ENCODE data around the gene SH3BGRL. TPM values are rescaled to one million over a fixed set of nuclear protein-coding genes. Genes with fewer than 3 reads are reported as not detected.

Gene SH3BGRL
- total and polyA plus RNA-seq, 10 of the 15 experiments (the other 5 are each of a cell fraction or from before 2014, with no cell fraction given) = 75.6 to 178 (median 122) TPM

- no peak for TF ChIP-seq REST (IDR thresholded peaks at IDR 0.05; ENCODE audit: low read depth, low read length)
Measured at GRCh38 chrX:81257817-81258216, 55.9 kb downstream of the SH3BGRL start (continued).

DNA sequence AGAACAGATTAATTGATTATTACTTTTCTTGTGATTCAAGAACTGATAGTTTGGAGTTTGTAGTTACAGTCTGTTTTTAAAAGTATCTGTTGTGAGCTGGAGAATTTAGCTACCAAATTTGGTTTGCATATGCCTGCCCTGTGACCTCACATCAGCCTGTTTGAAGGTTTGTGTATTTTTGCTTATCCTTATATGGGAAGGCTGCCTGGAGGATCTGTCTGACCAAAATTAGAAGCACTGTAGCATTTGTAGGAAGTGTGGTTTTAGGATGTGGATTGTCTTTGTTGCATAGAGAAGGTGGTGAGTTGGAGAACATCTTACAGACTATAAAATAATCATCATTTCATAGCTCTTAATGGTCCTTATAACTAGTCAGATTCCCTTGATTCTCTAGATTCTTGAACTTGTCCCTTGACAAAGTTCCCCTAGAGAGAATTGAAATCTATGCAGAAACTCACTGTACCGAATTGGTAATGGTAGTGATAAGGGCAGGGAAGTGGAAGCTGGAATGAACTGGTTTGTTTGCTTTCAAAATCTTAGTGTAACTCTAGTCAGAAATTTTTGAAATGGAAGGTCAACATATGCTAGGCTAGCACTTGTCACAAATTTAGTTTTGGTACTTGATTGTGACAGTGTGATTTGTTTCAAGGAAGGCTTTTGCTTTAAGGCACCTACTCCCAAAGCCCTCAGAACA, 57.3 kb downstream of the SH3BGRL start:
- ATAC-seq = no peak
- SMC1A ChIA-PET (ENCODE audit: uncharacterized antibody, unreplicated experiment) = interaction anchor here (0.7 kb wide), 1 partner anchor 1611 kb away, joined by 3 read pairs; no protein-coding TSS in a partner anchor
- POLR2A ChIA-PET = no interaction called here
- intact Hi-C loops (cut with micrococcal nuclease; ENCODE audit: unreplicated experiment) = no loop called here
- CTCF ChIA-PET = no interaction called here
- Histone ChIP-seq H3K9me3 (replicated peaks; ENCODE audit: control insufficient read depth, insufficient read depth, low read length) (no peaks in the 10 kb centered on the region), H3K36me3 (ENCODE audit: control insufficient read depth in 2 of 2, insufficient read depth in 2 of 2, low read length in 1 of 2) (no peaks in the 10 kb centered on the region), H3K27me3 (replicated peaks in 1 of 2; ENCODE audit: control insufficient read depth in 2 of 2, insufficient read depth in 2 of 2, low read length in 1 of 2) (no peaks in the 10 kb centered on the region), H3K4me1 (ENCODE audit: control insufficient read depth, insufficient read depth, low read length) (no peaks in the 10 kb centered on the region), H3K4me3 (no peak overlapping the region), H2AFZ (ENCODE audit: control insufficient read depth, low read depth, low read length) (no peak overlapping the region), H3K9ac (ENCODE audit: control insufficient read depth, insufficient read depth, low read length) (no peak overlapping the region), H3K4me2 (ENCODE audit: control insufficient read depth, insufficient read depth) (no peak overlapping the region), H4K20me1 (ENCODE audit: control insufficient read depth, insufficient read depth) (no peaks in the 10 kb centered on the region), H3K27ac (ENCODE audit: control insufficient read depth, insufficient read depth) (no peak overlapping the region), H3K79me2 (ENCODE audit: control insufficient read depth, insufficient read depth, low read length) (no peaks in the 10 kb centered on the region)
- FAIRE-seq = no peak
- BruUV-seq (replicated peaks) = no TSS peak
- WGBS (ENCODE audit: insufficient coverage, insufficient replicate concordance, low lambda C conversion rate, missing lambda C conversion rate) = 57% methylated on average over 1 of the region's 1 CpG
- RAD21 ChIA-PET (ENCODE audit: unreplicated experiment) = no interaction called here
- in situ Hi-C loops (cut with MboI) = no loop called here
- DNase-seq (ENCODE audit: low read depth, low spot score) = no peak
- no peak for TF ChIP-seq CHD4 (IDR thresholded peaks at IDR 0.05)
- TF ChIP-seq REST (IDR thresholded peaks at IDR 0.05; ENCODE audit: low read depth, low read length) = no peak
- no peak for TF ChIP-seq RFX5 (IDR thresholded peaks at IDR 0.05; ENCODE audit: low read depth, low read length)
- TF ChIP-seq ZNF592 (IDR thresholded peaks at IDR 0.05) = no peak
- TF ChIP-seq, protein P1, sequence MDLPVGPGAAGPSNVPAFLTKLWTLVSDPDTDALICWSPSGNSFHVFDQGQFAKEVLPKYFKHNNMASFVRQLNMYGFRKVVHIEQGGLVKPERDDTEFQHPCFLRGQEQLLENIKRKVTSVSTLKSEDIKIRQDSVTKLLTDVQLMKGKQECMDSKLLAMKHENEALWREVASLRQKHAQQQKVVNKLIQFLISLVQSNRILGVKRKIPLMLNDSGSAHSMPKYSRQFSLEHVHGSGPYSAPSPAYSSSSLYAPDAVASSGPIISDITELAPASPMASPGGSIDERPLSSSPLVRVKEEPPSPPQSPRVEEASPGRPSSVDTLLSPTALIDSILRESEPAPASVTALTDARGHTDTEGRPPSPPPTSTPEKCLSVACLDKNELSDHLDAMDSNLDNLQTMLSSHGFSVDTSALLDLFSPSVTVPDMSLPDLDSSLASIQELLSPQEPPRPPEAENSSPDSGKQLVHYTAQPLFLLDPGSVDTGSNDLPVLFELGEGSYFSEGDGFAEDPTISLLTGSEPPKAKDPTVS (IDR thresholded peaks at IDR 0.05; ENCODE audit: low read depth, low read length) = no peak
- no peak for TF ChIP-seq ZZZ3 (IDR thresholded peaks at IDR 0.05; ENCODE audit: control insufficient read depth, insufficient read length, low read depth)
- no peak for TF ChIP-seq PAX8 (IDR thresholded peaks at IDR 0.05)
